Osteoblast (primary cell): ENCODE data around the gene CAGE1. TPM values are rescaled to one million over a fixed set of nuclear protein-coding genes. Genes with fewer than 3 reads are reported as not detected.

ENCODE experiments used
- DNase-seq: peaks from one replicate; pipeline ENCODE4 v3.0.0; 2011; ENCODE audit warnings: low spot score, mixed read lengths; ENCODE audit not compliant: insufficient read length; ENCODE audit errors: missing footprints
- H2AFZ ChIP-seq: 2 replicates; pipeline ENCODE4 v1.6.0; 2011; ENCODE audit warnings: mild to moderate bottlenecking, low read length
- H3K27ac ChIP-seq: 2 replicates; pipeline ENCODE4 v1.5.1; 2011; ENCODE audit warnings: mild to moderate bottlenecking, low read depth, low read length, moderate library complexity
- H3K27me3 ChIP-seq: 2 replicates; pipeline ENCODE4 v1.6.0; 2012; ENCODE audit warnings: mild to moderate bottlenecking, control low read depth, inconsistent platforms, low read length, moderate library complexity; ENCODE audit not compliant: insufficient read depth
- H3K36me3 ChIP-seq: 2 replicates; pipeline ENCODE4 v1.5.1; 2011; ENCODE audit warnings: mild to moderate bottlenecking, low read length, control low read depth, moderate library complexity; ENCODE audit not compliant: insufficient read depth
- H3K4me1 ChIP-seq: 2 replicates; pipeline ENCODE4 v1.5.1; 2011; ENCODE audit warnings: mild to moderate bottlenecking, low read length, control low read depth, moderate library complexity; ENCODE audit not compliant: insufficient read depth
- H3K4me2 ChIP-seq: 2 replicates; pipeline ENCODE4 v1.6.0; 2011; ENCODE audit warnings: mild to moderate bottlenecking, low read length; ENCODE audit not compliant: insufficient read depth
- H3K4me3 ChIP-seq: fragments of 200-600 bp; sonication (generic); 3 replicates; pipeline ENCODE4 v1.5.1; 2012; ENCODE audit warnings: mild to moderate bottlenecking, low read length, inconsistent platforms; ENCODE audit not compliant: insufficient read depth
- H3K79me2 ChIP-seq: 2 replicates; pipeline ENCODE4 v1.6.0; 2012; ENCODE audit warnings: mild to moderate bottlenecking, low read length, control low read depth, inconsistent platforms; ENCODE audit not compliant: insufficient read depth
- H3K9me3 ChIP-seq: 2 replicates; pipeline ENCODE4 v1.5.1; 2011; ENCODE audit warnings: low read depth, low read length, control low read depth
- H4K20me1 ChIP-seq: 2 replicates; pipeline ENCODE4 v1.6.0; 2012; ENCODE audit warnings: mild to moderate bottlenecking, low read length, control low read depth; ENCODE audit not compliant: insufficient read depth
- CTCF ChIP-seq: IDR thresholded peaks from 2 replicates; pipeline ENCODE4 v1.5.1; 2011; ENCODE audit warnings: mild to moderate bottlenecking, low read depth, low read length, moderate library complexity; ENCODE audit errors: extremely low read depth
- total RNA-seq: library from RNA; depleted of rRNA; stranded (reverse); fragments of >200 nt; gene quantifications from 2 replicates; pipeline ENCODE4 v1.2.3, GENCODE V29; 2012

CAGE1 gene
- total RNA-seq, 1 donor = under 0.01 TPM

GRCh38 chr6:7409740-7410139, 20.2 kb upstream of the CAGE1 start:
- Histone ChIP-seq H3K79me2 (no peaks in the 10 kb centered on the region), H3K9me3 (no peaks in the 10 kb centered on the region), H3K27ac (no peak overlapping the region), H4K20me1 (no peaks in the 10 kb centered on the region), H3K4me3 (no peak overlapping the region), H3K27me3 (no peaks in the 10 kb centered on the region), H3K4me2 (no peak overlapping the region), H2AFZ (no peak overlapping the region), H3K4me1 (peaks cover 5% of the 10 kb centered on the region), H3K36me3 (peaks cover 55% of the 10 kb centered on the region)
- TF ChIP-seq CTCF = no peak
- DNase-seq = no peak

DNA sequence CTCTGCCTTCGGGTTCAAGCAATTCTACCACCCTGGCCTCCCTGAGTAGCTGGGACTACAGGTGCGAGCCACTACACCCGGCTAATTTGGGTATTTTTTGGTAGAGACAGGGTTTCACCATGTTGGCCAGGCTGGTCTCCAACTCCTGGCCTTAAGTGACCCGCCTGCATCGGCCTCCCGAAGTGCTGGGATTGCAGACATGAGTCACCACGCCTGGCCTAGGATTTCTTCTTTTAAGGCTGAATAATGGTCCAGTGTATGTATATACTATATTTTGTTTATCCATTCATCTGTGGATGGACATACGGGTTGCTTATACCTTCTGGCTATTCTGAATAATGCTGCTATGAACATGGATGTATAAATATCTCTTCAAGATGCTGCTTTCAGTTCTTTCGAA, 17.2 kb upstream of the CAGE1 start:
- no peak overlapping the region for H2AFZ ChIP-seq
- DNase-seq = no peak
- no peaks in the 10 kb centered on the region for H3K4me1 ChIP-seq
- no peaks in the 10 kb centered on the region for H4K20me1 ChIP-seq
- no peaks in the 10 kb centered on the region for H3K79me2 ChIP-seq
- TF ChIP-seq CTCF = no peak
- no peaks in the 10 kb centered on the region for H3K9me3 ChIP-seq
- no peak overlapping the region for H3K4me2 ChIP-seq
- H3K27me3 ChIP-seq = no peaks in the 10 kb centered on the region
- peaks cover 68% of the 10 kb centered on the region for H3K36me3 ChIP-seq
- no peak overlapping the region for H3K27ac ChIP-seq
- no peak overlapping the region for H3K4me3 ChIP-seq

DNA sequence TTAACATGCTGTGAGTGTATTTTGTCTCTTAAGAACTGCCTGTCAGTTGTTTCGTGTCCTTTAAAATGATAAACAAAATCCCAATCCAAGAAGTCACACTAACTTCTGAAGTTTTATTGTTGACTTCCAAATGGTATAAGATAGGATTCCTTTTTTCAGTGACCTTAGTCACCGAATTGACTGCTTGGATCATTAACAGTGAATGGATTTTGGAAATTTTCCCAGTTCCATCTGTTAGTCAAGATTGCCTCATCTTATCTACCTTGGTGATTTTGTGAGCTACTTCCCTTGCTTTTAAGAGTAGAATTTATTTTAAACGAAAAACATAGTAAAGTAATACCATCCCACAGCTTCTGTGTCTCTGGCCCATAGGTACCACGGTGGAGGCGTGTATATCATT, 15.0 kb upstream of the CAGE1 start:
- no peak for TF ChIP-seq CTCF
- Histone ChIP-seq H3K4me1 (peaks cover 6% of the 10 kb centered on the region), H3K9me3 (no peaks in the 10 kb centered on the region), H3K4me2 (no peak overlapping the region), H3K27ac (no peak overlapping the region), H2AFZ (no peak overlapping the region), H3K27me3 (no peaks in the 10 kb centered on the region), H3K4me3 (no peak overlapping the region), H3K79me2 (no peaks in the 10 kb centered on the region), H3K36me3 (peaks cover 63% of the 10 kb centered on the region), H4K20me1 (no peaks in the 10 kb centered on the region)
- no peak for DNase-seq

DNA sequence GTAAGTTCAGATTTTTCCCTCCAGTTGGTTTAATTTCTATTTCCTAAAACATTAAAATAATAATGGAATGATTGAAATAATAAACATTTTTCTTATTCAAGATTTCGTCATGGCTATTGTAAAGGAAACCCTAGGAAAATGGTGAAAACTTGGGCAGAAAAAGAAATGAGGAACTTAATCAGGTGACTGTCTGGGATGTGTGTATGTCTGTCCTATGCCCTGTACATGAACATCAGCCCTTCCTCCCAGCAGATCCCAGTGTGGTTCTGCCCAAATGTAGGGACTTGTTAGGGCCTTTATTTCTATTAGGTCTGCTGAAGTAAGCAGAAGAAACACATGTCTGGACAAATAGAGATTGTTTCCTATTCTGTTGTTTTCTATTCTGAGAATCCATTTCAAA, 13.2 kb upstream of the CAGE1 start:
- H3K4me1 ChIP-seq = peaks cover 6% of the 10 kb centered on the region
- H4K20me1 ChIP-seq = no peaks in the 10 kb centered on the region
- no peak for TF ChIP-seq CTCF
- H3K4me3 ChIP-seq = no peak overlapping the region
- no peak overlapping the region for H2AFZ ChIP-seq
- no peaks in the 10 kb centered on the region for H3K27me3 ChIP-seq
- H3K79me2 ChIP-seq = no peaks in the 10 kb centered on the region
- no peak overlapping the region for H3K27ac ChIP-seq
- no peaks in the 10 kb centered on the region for H3K9me3 ChIP-seq
- peaks cover 66% of the 10 kb centered on the region for H3K36me3 ChIP-seq
- DNase-seq = peak; percentile 14
- no peak overlapping the region for H3K4me2 ChIP-seq
